ENCODE results near the gene ANKFY1.
"Not testable (repeated sequence)": the region's sequence is repeated elsewhere in the genome, so short reads cannot be mapped to it uniquely, and the experiment has no call there.

ANKFY1 gene

DNA sequence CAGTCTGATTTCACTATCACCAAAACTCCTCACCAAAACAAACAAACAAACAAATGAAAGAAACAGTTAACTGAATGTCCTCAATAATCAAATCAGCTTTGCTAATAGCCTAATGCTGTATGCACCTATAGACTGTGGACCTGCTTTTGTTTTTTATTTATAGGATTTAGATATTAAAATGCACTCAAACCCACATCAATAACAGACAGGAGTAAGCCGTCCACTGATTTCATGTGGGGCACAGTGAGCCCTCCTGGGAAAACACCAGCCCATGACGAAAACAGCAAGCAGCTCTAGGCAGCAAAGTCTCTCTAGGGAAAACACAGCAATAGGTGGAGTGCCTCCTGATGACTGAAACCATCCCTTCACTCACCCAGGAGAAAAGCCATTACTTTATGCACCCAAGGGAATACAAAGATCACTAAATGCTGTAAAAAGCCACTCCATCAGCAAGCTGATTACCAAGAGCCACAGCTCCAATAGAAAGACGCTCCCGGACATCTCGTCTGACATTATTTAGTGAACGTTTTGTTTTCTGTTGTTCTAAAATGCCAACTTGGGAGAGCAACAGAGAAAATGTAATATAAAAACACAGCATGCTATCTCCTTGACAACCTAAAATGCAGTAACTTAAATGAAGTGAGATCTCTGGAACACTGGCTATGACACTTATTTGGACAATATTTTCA is 47.8 kb downstream of the ANKFY1 start:
- no peak for DNase-seq

DNA sequence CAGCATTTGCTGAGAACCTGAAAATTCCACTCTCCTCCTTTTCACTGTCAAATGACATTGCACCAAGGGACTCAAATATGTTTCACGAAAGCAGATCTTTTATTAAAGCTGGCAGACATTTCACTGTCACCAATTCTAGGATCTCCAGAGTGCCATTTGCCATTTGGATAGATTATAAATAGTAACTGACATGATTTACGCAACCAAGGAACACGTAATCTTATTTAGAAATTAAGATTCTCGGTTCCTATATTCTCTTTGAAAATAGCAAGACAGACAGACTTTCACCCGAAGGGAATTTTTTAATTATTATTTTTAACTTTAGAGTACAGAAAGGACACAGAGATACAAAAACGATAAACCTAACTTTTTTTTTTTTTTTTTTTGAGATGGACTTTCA is 49.6 kb downstream of the ANKFY1 start:
- no peak for DNase-seq

DNA sequence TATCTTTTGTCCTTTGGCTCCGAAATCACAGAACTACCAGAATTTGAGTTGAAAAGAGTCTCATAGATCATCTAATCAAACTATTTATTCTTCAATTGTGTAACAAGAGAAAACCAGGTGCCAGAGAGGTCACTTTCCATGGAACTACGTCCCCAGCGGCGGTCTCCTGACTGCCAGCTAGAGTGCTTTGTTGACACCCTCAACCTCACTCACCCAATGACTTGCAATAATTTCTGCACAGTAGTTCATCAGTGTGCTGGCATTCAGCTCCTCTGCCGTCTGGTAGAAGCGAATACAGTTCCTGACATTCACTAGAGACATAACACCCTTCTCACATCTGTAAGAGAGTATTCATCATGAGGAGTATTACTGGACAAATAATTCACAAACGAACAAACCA is 54.2 kb downstream of the ANKFY1 start:
- no peak for DNase-seq

DNA sequence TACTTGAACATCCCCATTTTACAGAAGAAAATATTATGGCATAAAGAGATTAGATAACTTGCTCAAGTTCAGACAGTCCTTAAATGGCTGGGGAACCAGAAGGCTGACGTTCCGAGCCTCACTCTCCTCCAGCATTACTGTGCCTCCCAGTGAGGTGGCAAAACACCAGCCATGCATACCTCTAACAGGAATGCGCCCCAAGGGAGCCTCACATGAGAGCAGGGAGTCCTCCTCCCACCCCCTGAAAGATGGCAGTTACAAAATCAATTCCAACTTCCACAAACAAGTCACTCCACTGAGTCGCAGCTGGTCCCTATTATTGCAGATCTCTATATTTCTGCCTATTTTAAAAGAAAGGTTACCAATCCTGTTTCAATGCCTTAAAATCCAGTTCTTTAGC is 55.5 kb downstream of the ANKFY1 start:
- no peak for DNase-seq

DNA sequence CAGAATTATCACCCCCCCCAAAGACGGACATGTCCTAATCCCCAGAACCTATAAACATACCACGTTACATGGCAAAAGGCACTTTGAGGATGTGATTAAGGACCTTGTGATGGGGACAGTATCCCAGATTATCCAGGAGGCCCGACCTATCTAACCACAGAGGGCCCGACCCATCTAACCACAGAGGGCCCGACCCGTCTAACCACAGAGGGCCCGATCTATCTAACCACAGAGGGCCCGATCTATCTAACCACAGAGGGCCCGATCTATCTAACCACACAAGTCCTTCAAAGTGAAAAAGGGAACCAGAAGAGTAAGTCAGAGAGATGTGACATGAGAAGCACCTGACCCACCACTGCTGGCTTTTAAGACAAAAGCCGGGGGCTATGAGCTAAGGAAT is 56.8 kb downstream of the ANKFY1 start:
- DNase-seq, result no peak

DNA sequence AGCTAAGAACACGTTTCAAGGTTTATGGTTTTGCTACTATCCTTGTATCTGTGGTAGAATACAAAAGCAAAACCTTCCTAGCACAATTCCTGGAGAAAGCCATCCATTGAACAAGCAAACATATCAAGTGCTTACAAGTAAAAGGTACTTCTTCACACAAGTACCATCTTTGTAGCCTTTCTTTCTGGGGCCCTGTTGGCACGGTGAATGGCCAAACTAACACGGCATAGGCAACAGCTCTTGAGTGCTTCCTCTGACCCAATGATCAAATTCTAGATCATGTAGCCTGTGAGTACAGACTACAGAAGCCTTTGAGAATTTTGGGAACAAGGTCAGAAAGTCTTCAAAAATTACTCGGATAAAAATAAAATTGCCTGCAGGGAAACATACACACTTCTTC is 57.9 kb downstream of the ANKFY1 start:
- DNase-seq, result no peak

DNA sequence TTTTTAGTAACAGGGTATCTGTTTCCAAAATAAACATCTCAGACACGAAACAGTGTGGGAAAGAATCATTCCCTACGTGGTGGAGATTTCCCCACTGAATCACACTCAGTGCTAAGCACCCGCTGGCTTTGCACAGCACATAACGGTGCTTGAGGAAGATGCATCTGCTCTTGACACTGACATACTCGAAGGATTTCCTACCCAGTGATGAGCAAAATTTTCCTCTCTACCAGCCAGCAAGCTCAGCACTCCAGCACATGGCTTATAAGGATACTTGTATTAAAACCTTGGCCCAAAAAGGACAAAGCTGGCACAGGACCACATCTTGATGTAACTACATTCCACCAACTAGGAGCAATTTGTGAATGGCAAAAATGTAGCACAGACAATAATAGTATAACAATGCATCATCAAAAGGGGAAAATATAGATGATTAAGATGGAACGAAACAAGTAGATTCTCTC is 59.0 kb downstream of the ANKFY1 start:
- DNase-seq, result no peak

DNA sequence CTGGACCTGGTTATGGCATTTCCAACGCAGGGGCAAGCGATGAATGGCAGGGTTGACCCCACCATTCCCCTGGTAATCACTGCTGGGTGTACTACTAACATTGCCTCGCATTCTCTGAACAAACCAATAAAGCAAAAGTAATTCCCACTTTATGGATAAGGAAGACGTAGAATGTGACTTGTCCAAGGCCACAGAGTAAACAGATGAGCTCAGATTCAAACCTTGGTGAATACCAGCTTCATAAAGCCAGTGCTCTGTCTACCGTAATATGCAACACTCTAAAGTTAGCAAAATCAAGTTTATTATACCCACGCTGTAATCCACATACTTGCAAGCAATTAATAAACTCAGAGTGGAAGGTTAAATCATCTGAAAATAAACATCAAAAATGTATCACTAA is 59.6 kb downstream of the ANKFY1 start:
- DNase-seq, result no peak

DNA sequence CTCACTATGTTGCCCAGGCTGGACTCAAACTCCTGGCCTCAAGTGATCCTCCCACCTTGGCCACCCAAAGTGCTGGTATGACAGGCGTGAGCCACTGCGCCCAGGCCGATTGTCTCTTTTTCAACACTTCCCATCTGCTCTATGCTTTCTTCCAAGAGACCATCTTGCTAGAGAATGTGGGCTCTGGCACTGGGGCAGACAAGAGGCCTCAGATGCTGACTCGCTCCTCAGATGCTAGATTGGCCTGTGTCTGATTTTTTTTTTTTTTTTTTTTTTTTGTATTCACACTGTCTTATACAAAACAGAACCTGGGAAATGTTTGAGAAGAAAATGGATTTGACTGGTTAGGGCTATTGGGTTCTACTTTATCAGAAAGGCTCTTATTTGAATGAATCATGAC is 62.6 kb downstream of the ANKFY1 start:
- DNase-seq, result no peak

DNA sequence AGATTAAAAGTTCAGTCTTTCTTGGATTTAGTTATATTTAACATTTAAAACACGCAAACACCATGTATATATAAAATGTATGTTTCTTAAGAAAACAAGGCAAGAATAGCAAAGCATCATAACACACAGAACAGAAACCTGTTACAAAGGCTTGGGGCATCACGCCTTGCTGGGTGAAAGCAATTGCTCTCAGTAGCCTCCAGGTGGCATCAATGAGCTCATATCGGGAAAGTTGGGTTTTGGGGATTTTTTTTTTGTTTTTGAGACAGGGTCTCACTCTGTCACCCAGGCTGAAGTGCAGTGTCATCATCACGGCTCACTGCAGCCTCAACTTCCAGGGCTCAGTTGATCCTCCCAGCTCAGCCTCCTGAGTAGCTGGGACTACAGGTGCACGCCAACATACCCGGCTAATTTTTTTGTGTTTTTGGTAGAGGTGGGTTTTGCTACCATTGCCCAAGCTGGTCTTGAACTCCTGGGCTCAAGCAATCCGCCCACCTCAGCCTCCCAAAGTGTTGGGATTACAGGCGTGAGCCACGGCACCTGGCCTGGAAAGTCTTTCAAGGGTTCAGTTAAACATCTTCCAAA is 63.9 kb downstream of the ANKFY1 start:
- no peak for DNase-seq

DNA sequence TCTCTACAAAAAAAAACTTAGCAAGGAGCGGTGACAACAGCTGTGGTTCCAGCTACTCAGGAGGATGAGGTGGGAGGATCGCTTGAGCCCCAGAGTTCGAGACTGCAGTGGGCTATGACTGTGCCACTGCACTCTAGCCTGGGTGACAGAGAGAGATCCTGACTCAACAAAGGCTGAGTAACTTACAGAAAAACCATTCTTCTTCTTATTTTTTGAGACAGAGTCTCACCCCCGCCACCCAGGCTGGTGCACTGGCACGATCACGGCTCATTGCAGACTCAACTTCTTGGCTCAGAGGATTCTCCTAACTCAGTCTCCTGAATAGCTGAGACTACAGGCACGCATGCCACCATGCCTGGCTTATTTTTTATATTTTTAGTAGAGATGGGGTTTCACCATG is 64.8 kb downstream of the ANKFY1 start:
- no peak for DNase-seq

DNA sequence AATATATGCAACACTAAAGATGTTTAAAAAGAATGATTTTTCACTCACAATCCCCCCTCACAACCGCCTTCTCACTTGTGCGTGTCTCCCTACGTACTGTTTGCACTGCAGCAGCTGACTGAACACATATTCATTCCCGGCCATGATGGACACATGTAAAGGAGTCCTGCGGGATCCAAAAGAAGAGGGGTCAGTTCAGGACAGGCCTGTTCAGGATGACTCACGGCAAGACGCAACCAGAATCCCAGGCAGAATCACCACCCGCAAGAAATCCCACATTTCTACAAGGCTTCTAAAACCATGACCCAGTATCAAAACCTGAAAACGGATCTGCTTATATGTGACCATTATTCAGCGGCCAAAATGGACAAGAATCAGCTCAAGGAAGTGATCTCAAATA is 68.5 kb downstream of the ANKFY1 start:
- no peak for DNase-seq

DNA sequence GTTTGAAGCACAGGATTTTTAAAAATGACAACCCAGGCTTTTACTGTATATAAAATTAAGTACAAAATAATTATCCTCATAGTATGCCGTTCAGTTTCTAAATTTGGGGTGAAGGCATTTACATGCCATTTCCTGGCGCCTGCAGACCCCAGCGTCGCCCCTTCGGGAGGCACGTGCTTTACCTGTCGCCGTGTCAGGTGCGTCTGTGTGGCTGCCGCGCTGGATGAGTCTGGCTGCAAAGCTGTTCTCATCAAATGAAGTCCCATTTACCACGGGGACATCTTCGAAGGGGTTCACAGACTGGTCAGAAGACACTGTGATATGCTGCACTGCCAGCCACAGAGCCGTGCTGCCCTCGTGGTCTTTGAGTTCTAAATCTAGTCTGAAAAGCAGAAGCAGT is 69.0 kb downstream of the ANKFY1 start:
- no peak for DNase-seq

DNA sequence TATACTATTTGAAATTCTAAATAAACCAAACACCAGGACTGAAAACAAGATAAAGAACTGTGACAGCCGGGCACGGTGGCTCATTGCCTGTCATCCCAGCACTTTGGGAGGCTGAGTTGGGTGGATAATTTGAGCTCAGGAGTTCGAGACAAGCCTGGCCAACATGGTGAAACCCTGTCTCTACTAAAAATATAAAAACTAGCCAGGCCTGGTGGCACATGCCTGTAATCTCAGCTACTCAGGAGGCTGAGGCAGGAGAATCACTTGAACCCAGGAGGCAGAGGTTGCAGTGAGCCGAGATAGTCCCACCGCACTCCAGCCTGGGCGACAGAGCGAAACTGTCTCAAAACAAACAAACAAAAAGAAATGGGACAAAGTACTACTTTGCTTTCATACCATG is 73.0 kb downstream of the ANKFY1 start:
- DNase-seq, result not testable (repeated sequence)

DNA sequence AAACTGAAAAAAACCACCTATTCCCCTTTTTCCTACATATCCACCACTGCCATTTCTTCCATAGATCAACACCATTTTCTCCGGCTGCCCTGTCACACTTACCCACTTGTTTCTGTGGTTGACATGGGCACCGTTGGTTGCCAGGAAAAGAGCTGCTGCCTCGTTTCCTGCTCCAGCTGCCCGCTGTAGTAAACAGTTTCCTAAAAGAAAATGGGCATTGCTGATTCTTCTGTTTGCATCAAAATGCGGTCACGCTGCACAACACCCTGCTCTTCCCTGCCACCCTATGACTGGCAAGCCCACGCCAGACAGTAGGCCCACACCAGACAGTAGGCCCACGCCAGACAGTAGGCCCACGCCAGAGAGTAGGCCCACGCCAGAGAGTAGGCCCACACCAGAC is 74.5 kb downstream of the ANKFY1 start:
- no peak for DNase-seq

DNA sequence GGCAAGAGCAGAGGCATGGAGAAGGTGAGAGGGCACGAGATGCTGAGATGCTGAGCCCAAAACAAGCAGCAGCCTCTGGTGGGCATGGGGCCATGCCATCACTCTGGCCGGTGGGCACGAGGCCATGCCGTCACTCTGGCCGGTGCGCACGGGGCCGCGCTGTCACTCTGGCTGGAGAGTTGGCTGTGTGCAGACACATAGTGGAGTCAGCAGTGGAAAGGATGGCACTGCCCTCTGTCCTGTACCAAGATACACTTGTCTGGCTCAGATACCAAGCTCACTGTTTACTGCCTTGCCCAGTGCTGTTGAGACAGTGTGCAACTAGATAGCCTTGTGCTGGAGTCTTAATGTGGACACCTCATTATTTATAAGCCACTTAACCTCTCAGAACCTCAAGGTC is 75.7 kb downstream of the ANKFY1 start:
- DNase-seq, result no peak

DNA sequence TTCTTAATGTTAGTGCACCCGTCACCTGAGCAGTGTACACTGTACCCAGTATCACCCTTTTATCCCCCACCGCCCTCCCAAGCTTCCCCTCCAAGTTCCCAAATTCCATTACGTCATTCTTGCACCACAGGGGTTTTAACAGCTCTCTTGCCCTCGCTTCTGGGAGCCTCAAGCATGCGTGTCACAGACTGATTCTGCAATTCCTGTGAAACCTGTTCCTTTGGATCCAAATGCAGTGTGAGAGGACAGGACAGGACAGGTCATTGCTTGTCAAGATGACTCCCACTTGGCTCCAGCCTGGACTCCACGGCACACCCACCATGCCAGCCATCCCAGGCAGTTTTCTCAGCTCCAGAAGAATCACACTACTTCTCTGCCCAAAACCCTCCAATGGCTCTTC is 76.7 kb downstream of the ANKFY1 start:
- no peak for DNase-seq

DNA sequence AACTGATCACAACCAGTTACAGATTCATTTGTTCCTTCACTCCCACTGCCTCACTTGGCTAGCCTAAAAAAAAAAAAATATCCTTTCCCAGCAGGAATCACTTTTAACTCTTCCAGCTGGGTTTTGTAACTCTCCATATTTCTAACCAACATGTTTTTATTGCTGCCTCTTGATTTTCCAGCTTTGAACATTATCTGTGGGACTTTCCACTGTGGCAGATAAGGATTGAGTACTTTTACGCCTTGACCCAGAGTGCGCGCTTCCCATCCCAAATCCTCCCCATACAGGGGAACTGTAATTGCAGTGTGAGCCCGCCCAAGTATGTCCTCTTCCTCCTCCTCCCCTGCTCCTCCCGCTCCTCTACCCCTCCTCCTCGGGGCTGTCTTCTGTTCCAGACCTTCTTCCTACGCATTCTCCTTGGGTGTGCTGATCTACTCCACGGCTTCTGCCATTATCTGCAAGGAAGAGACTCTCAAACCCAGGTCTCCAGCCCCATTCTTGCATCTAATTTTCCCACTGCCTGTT is 77.4 kb downstream of the ANKFY1 start:
- no peak for DNase-seq

DNA sequence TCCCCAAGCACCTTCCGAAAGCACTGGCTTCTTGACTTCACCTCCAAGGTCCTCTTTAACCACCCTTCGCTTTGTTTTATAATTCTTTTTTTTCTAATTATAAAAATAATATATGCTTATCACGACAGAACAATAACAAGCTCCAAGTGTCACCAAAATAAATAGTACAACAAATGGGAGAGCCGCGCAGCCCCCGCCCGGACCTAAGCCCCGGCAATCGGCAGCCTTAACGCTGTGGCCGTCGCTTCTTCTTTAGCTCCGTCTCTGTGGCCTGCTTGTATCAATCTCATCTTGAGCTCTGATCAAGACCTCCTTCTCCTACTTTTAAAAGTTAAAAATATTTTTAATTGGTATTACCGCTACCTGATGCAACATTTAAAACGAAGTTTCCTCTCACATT is 78.1 kb downstream of the ANKFY1 start:
- DNase-seq, result no peak

DNA sequence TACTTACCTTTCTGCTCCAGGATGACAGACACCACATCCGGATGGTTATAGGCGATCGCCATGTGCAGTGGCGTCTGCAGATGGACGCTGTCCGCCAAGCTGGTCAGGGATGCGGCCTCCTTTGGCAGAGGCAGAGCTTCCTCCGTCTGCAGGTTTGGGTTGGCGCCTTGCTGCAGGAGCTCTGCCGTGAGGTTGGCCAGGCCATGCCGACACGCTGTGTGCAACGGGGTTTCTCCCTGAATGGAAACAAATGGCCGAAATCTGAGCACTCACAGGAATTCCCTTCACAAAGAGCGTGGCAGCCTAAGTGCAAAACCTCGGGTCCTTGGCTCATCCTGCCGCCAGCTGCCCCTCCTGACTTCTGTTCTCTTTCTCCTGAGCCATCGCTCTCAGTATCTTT is 79.0 kb downstream of the ANKFY1 start:
- no peak for DNase-seq

DNA sequence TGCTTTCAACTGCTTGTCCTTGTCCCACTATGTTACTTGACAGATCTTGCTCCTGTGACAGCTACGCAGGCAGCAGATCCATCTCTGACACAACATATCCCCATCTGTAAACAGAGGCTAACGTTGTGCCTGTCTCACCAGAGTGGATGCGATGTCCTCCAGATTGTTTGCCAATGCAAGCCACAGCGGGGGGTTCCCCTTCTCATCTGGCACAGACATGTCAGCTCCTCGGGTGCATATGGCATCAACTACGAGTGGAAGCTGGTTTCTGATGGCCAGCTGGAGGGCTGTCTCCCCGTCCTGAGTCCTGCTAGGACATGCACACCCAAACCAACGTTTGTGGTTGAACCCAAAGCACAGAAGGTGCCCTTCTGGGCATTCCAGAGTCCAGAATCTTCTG is 81.7 kb downstream of the ANKFY1 start:
- DNase-seq, result no peak

DNA sequence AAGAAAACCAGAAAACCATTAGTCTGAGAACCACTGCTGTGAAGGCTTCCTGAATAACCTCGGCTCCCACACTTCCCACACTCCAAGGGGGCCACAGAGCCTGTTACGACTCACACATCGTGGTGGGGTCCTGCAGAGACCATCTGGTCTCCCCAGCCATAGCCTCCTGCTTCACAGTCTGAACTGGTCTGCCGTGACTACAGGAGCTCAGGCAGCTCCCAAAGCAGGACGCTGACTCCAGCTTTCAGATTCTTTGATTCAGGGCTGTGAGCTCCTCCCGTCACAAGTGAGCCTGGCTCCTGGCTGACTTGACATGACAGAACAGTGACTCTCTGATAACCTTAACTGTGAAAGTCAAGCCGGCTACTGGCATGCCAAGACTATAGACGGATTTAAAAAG is 83.0 kb downstream of the ANKFY1 start:
- DNase-seq, result no peak

DNA sequence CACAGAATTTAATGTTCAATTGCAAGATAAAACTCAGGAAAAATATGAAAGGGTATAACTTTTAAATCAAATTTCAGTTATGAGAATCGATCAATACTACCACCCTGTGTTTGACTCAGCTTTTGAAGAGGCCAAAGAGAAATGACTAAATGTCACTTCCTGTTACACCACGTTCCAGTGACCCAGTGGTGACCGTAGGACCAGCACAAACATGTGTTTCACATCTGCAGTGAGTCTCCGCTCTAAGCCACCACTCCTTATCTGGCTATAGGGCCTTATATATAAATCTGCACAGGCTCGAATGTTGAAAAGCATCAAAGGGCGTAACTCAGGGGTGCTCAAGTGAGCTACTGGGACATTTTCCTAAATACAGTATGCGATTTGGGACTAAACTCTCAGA is 84.7 kb downstream of the ANKFY1 start:
- DNase-seq, result no peak

DNA sequence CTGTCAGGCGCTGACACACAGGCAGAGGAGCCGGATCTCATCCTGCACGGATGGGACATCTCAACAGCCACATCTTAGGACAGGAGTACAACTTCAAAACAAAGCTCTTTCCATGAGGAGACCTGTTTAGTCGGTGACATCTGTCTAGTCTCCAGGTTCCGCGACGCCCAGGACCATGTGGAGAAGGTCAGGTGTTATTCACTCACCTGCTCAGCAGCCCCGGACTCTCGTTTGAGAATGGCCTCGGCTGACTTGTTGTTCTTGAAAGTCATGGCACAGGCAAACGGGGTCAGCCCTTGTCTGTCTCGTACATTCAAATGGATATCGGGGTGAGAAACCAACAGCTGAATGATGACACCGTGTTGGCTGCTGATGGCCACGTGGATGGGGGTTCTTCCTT is 85.1 kb downstream of the ANKFY1 start:
- no peak for DNase-seq

DNA sequence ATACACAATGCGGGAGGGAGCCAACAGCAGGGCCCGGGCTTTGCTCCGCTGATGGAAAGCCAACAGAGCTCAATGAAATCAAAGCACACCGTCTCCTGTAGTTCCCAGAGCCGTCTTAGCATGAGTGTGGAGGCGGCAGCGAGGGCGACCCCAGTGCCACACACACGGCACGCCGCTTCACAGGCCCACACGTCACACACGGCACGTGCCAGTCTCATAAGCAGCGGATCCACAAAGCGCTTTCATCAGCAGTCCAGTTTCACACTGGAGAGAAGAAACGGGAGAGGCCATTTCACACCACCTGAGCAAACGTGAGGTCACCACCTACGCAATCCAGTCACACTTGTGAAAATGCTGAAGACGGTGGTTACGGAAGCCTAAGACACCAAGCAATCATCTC is 86.0 kb downstream of the ANKFY1 start:
- DNase-seq, result no peak

Measured in cortex of kidney (tissue), 1 donor.